SW480 (cell line): ENCODE measurements around the gene ADCK2.
A peak's percentile ranks its signal among the peaks of the same experiment; 100 is the strongest.
"Not testable (repeated sequence)": the region's sequence is repeated elsewhere in the genome, so short reads cannot be mapped to it uniquely, and the experiment has no call there.

Source experiments
- DNase-seq: peaks from one replicate; pipeline ENCODE4 v3.0.0-alpha.2; 2016; ENCODE audit warnings: low spot score

The ADCK2 gene

GRCh38 chr7:140645166-140645900 lies 27.4 kb upstream of the ADCK2 start:
- DNase-seq, result no peak

- DNase-seq, result peak; percentile 79
Observed at GRCh38 chr7:140646931-140647647, 25.7 kb upstream of the ADCK2 start.

GRCh38 chr7:140649556-140650205 lies 23.1 kb upstream of the ADCK2 start:
- DNase-seq, result no peak

- DNase-seq, result no peak
Observed at GRCh38 chr7:140650367-140650766, 22.4 kb upstream of the ADCK2 start.

- DNase-seq, result peak; percentile 62
Observed at GRCh38 chr7:140653319-140654108, 19.2 kb upstream of the ADCK2 start.

- no peak for DNase-seq
Observed at GRCh38 chr7:140654109-140654387, 18.7 kb upstream of the ADCK2 start.

GRCh38 chr7:140654661-140655060 lies 18.1 kb upstream of the ADCK2 start:
- no peak for DNase-seq

GRCh38 chr7:140655511-140656408 lies 17.0 kb upstream of the ADCK2 start:
- DNase-seq, result no peak

GRCh38 chr7:140656548-140657515 lies 15.9 kb upstream of the ADCK2 start:
- DNase-seq, result peak; percentile 40

- no peak for DNase-seq
Observed at GRCh38 chr7:140657891-140658290, 14.9 kb upstream of the ADCK2 start.

- no peak for DNase-seq
Observed at GRCh38 chr7:140659856-140660255, 12.9 kb upstream of the ADCK2 start.

GRCh38 chr7:140661124-140661523 lies 11.6 kb upstream of the ADCK2 start:
- DNase-seq, result no peak

- DNase-seq, result not testable (repeated sequence)
Observed at GRCh38 chr7:140662938-140663337, 9.8 kb upstream of the ADCK2 start.

GRCh38 chr7:140667476-140667875 lies 5.3 kb upstream of the ADCK2 start:
- no peak for DNase-seq

- no peak for DNase-seq
Observed at GRCh38 chr7:140668641-140669040, 4.1 kb upstream of the ADCK2 start.

- no peak for DNase-seq
Observed at GRCh38 chr7:140669352-140669751, 3.4 kb upstream of the ADCK2 start.

- not testable (repeated sequence) for DNase-seq
Observed at GRCh38 chr7:140669862-140670261, 2.9 kb upstream of the ADCK2 start.

GRCh38 chr7:140670343-140670935 lies 2.3 kb upstream of the ADCK2 start:
- no peak for DNase-seq

- no peak for DNase-seq
Observed at GRCh38 chr7:140671966-140672365, 779 bp upstream of the ADCK2 start.
